Measurements from ENCODE around the gene SLC12A1.

DNA sequence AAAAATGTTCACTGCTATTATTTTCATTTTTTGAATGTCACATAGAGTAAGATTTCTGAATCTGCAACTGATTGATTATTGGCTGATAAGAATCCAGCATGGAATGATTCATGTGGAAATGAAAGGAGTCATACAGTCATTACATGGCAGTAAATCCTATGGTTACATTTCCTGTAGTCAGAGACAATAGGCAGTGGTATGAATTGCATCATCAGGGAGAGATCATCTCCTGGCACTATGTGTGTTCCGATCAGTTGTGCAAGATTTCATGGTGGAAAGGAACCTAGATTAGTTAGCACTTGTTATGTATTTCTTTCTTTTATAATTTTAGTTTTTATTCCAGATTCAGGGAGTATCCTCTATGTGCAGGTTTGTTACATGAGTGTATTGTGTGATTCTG lies 38.8 kb downstream of the SLC12A1 start:
- TF ChIP-seq EZH2 (IDR thresholded peaks at IDR 0.05; ENCODE audit: insufficient read depth, low read length) (no peak), CTCF (IDR thresholded peaks at IDR 0.05; ENCODE audit: insufficient read depth, low read depth, low read length) (no peak)

Measured in astrocyte (in vitro differentiated cells and primary cell).